ENCODE results near the gene ESYT1.

GRCh38 chr12:56128670-56129205 is 671 bp downstream of the ESYT1 start:
- TF ChIP-seq POLR2A (IDR thresholded peaks at IDR 0.05) = no peak
- no peak for TF ChIP-seq CTCF (IDR thresholded peaks at IDR 0.05)
- TF ChIP-seq POLR2AphosphoS5 (IDR thresholded peaks at IDR 0.05) = no peak
- TF ChIP-seq EP300 (IDR thresholded peaks at IDR 0.05) = no peak
